Activated naive CD8-positive, alpha-beta T cell (primary cell): Measurements from ENCODE around the gene APCDD1L.

Experiments
- H3K27ac Mint-ChIP-seq: one replicate; pipeline ENCODE4 v1.8.0; 2021; ENCODE audit warnings: mixed read lengths
- H3K27me3 Mint-ChIP-seq: one replicate; pipeline ENCODE4 v1.8.0; 2021; ENCODE audit warnings: mixed read lengths
- H3K36me3 Mint-ChIP-seq: one replicate; pipeline ENCODE4 v1.8.0; 2021; ENCODE audit warnings: mixed read lengths
- H3K4me1 Mint-ChIP-seq: one replicate; pipeline ENCODE4 v1.8.0; 2021; ENCODE audit warnings: low read depth, mixed read lengths
- H3K4me3 Mint-ChIP-seq: one replicate; pipeline ENCODE4 v1.8.0; 2021; ENCODE audit warnings: mild to moderate bottlenecking, mixed read lengths
- H3K9me3 Mint-ChIP-seq: one replicate; pipeline ENCODE4 v1.8.0; 2021; ENCODE audit warnings: low read depth, mixed read lengths

Gene APCDD1L

GRCh38 chr20:58494923-58495622 is 20.1 kb downstream of the APCDD1L start:
- Mint-ChIP-seq H3K4me3 (no peak overlapping the region), H3K27me3 (no peaks in the 10 kb centered on the region), H3K9me3 (no peaks in the 10 kb centered on the region), H3K4me1 (no peaks in the 10 kb centered on the region), H3K36me3 (no peaks in the 10 kb centered on the region), H3K27ac (no peak overlapping the region)

GRCh38 chr20:58492795-58493524 is 22.2 kb downstream of the APCDD1L start:
- no peaks in the 10 kb centered on the region for H3K9me3 Mint-ChIP-seq
- H3K4me3 Mint-ChIP-seq = no peak overlapping the region
- H3K36me3 Mint-ChIP-seq = peaks cover 4% of the 10 kb centered on the region
- H3K27me3 Mint-ChIP-seq = peaks cover 5% of the 10 kb centered on the region
- H3K4me1 Mint-ChIP-seq = no peaks in the 10 kb centered on the region
- no peak overlapping the region for H3K27ac Mint-ChIP-seq

DNA sequence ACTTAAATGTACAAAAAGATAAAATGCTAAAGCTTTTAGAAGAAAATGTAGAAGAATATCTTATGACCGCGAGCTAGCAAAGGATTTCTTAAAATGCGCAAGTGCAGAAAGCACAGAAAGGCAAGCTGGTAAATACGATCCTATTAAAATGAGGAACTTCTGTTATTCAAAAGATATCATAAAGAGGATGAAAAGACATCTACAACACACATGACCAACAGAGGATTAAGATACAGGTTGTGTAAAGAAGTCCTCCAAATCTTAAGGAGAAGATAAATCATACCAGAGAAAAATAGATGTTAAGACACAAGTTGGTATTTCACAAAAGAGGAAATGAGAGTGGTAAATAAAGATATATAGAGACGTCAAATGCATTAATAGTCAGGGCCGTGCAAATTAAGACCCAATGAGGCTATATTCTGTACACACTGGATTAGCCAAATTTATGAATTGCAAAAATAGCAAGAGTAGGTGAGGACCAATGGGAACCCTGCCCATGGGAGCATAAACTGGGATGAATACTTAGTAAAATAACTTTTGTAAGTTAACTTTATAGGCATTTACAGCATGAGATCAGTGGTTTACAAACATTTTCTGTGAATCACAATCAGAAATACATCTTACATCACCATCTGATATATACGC is 23.0 kb downstream of the APCDD1L start:
- no peak overlapping the region for H3K27ac Mint-ChIP-seq

DNA sequence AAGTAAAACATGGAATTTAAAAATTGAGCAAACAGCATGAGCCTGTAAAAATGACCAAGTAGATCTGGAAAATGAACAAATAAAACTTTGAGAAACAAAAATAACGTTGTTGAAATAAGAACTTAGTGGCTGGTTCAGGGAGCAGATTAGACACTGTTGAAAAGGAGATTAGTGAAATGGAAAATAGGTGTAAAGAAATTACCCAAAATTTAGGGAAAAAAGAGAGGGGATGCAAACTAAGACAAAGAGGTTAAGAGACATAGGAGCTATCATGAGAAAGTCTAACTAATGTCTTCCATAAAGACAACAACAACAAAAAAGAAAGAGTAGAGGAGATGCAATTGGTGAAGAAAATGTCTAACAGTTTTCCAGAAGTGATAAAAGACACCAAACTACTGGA is 29.0 kb downstream of the APCDD1L start:
- H3K9me3 Mint-ChIP-seq = peaks cover 11% of the 10 kb centered on the region
- H3K4me3 Mint-ChIP-seq = no peak overlapping the region
- H3K4me1 Mint-ChIP-seq = peaks cover 4% of the 10 kb centered on the region
- no peak overlapping the region for H3K27ac Mint-ChIP-seq
- peaks cover 16% of the 10 kb centered on the region for H3K27me3 Mint-ChIP-seq
- peaks cover 11% of the 10 kb centered on the region for H3K36me3 Mint-ChIP-seq

More for the DNA sequence above, 23.0 kb downstream of the APCDD1L start:
- Mint-ChIP-seq H3K36me3 (peaks cover 4% of the 10 kb centered on the region), H3K27me3 (peaks cover 5% of the 10 kb centered on the region), H3K4me1 (no peaks in the 10 kb centered on the region), H3K4me3 (no peak overlapping the region), H3K9me3 (no peaks in the 10 kb centered on the region)

- Mint-ChIP-seq H3K4me3 (no peak overlapping the region), H3K9me3 (peaks cover 11% of the 10 kb centered on the region)
These were observed 29.8 kb downstream of the APCDD1L start for GRCh38 chr20:58485393-58485792.

DNA sequence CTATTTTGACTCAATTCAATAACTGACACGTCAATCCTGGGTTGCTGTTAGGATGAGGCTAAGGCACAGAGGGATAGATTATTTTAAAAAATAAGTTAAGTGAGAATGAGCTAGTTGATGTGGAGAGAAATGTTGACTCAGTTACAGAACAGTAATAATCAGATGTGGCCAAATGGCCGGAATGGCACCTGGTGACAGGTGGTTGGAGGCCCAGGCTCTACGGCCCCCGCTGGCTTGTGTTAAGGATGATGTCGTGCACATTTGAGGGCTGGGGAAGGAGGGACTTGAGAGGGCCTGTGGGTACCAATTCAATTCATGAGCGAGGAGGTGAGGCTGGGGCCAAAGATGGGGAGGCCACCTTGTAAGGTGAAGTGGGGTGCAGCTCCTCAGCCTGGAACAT is 31.7 kb downstream of the APCDD1L start:
- H3K9me3 Mint-ChIP-seq = peaks cover 11% of the 10 kb centered on the region
- H3K36me3 Mint-ChIP-seq = peaks cover 7% of the 10 kb centered on the region

More at GRCh38 chr20:58485393-58485792, 29.8 kb downstream of the APCDD1L start:
- Mint-ChIP-seq H3K27me3 (peaks cover 16% of the 10 kb centered on the region), H3K36me3 (peaks cover 11% of the 10 kb centered on the region), H3K4me1 (peaks cover 4% of the 10 kb centered on the region), H3K27ac (no peak overlapping the region)

DNA sequence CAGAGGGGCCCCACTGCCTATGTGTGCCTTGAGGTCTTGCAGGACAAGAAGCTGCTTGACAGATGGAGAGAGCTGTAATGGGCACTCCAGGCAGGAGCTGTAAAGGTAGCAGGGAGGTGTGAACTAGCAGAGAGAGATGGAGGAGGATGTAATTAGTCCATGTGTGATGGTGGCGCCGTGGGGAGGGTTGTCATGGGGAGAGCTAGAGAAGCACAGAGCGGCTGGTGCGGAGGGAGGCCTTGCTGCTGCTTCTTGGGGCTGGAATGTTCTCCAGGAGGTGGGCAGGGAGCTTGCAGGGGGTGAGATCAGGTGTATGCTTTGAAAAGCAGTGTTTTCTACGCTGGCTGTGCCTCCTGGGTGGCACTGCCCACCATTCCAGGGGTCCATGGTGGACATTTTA is 32.1 kb downstream of the APCDD1L start:
- no peak overlapping the region for H3K4me3 Mint-ChIP-seq
- peaks cover 12% of the 10 kb centered on the region for H3K27me3 Mint-ChIP-seq
- H3K4me1 Mint-ChIP-seq = peaks cover 4% of the 10 kb centered on the region
- peaks cover 11% of the 10 kb centered on the region for H3K9me3 Mint-ChIP-seq
- peaks cover 7% of the 10 kb centered on the region for H3K36me3 Mint-ChIP-seq
- no peak overlapping the region for H3K27ac Mint-ChIP-seq

More for the DNA sequence above, 31.7 kb downstream of the APCDD1L start:
- H3K27ac Mint-ChIP-seq = no peak overlapping the region
- H3K27me3 Mint-ChIP-seq = peaks cover 13% of the 10 kb centered on the region
- H3K4me3 Mint-ChIP-seq = no peak overlapping the region
- H3K4me1 Mint-ChIP-seq = peaks cover 4% of the 10 kb centered on the region

DNA sequence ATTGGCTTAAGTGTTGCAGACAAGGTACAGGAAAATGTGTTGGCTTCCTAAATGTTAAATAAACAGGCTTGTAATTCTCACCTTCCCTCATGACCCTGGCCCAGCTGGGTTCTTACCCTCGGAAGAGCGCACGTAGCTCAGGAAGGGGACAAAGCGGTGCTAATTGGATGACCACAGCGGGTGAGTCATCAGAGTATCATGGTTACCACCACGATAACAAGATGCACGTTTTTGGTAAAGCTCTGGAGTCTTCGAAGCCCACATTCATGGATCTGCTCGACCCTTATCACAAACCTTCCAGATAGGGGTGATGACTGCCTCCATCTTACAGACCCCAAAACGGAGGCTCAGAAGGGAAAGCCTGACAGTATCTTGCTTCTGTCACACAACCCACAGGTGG is 32.8 kb downstream of the APCDD1L start:
- peaks cover 11% of the 10 kb centered on the region for H3K9me3 Mint-ChIP-seq
- peaks cover 7% of the 10 kb centered on the region for H3K36me3 Mint-ChIP-seq
- no peak overlapping the region for H3K27ac Mint-ChIP-seq
- peaks cover 4% of the 10 kb centered on the region for H3K4me1 Mint-ChIP-seq
- H3K27me3 Mint-ChIP-seq = peaks cover 11% of the 10 kb centered on the region
- no peak overlapping the region for H3K4me3 Mint-ChIP-seq

GRCh38 chr20:58481481-58482021 is 33.6 kb downstream of the APCDD1L start:
- H3K4me3 Mint-ChIP-seq = no peak overlapping the region
- H3K27me3 Mint-ChIP-seq = peaks cover 11% of the 10 kb centered on the region
- H3K9me3 Mint-ChIP-seq = peaks cover 11% of the 10 kb centered on the region
- H3K27ac Mint-ChIP-seq = no peak overlapping the region
- H3K4me1 Mint-ChIP-seq = peaks cover 4% of the 10 kb centered on the region
- H3K36me3 Mint-ChIP-seq = peaks cover 9% of the 10 kb centered on the region

GRCh38 chr20:58480551-58481336 is 34.5 kb downstream of the APCDD1L start:
- no peak overlapping the region for H3K4me3 Mint-ChIP-seq

GRCh38 chr20:58479726-58480440 is 35.3 kb downstream of the APCDD1L start:
- H3K36me3 Mint-ChIP-seq = peaks cover 4% of the 10 kb centered on the region
- H3K4me3 Mint-ChIP-seq = no peak overlapping the region
- H3K9me3 Mint-ChIP-seq = no peaks in the 10 kb centered on the region
- peaks cover 7% of the 10 kb centered on the region for H3K27me3 Mint-ChIP-seq
- no peak overlapping the region for H3K27ac Mint-ChIP-seq
- peaks cover 4% of the 10 kb centered on the region for H3K4me1 Mint-ChIP-seq

More at GRCh38 chr20:58480551-58481336, 34.5 kb downstream of the APCDD1L start:
- peaks cover 4% of the 10 kb centered on the region for H3K36me3 Mint-ChIP-seq
- H3K27me3 Mint-ChIP-seq = peaks cover 8% of the 10 kb centered on the region
- H3K4me1 Mint-ChIP-seq = peaks cover 4% of the 10 kb centered on the region
- H3K9me3 Mint-ChIP-seq = peaks cover 3% of the 10 kb centered on the region
- H3K27ac Mint-ChIP-seq = no peak overlapping the region

- Mint-ChIP-seq H3K27ac (no peak overlapping the region), H3K4me3 (no peak overlapping the region), H3K9me3 (no peaks in the 10 kb centered on the region), H3K27me3 (peaks cover 7% of the 10 kb centered on the region), H3K4me1 (peaks cover 4% of the 10 kb centered on the region), H3K36me3 (peaks cover 2% of the 10 kb centered on the region)
These were observed 36.9 kb downstream of the APCDD1L start for GRCh38 chr20:58478141-58478805.

GRCh38 chr20:58475466-58475865 is 39.7 kb downstream of the APCDD1L start:
- Mint-ChIP-seq H3K27ac (no peak overlapping the region), H3K27me3 (no peaks in the 10 kb centered on the region), H3K36me3 (peaks cover 2% of the 10 kb centered on the region), H3K4me3 (no peak overlapping the region), H3K4me1 (no peaks in the 10 kb centered on the region), H3K9me3 (no peaks in the 10 kb centered on the region)
